GM20431 (cell line): ENCODE results near the gene BRAF.
"Not testable (repeated sequence)": the region's sequence is repeated elsewhere in the genome, so short reads cannot be mapped to it uniquely, and the experiment has no call there.

Experiments
- in situ Hi-C: fragments of 300-500 bp; cut with MseI, MboI; formaldehyde crosslinking; loops from one replicate; pipeline ENCODE4 v1.15.0; 2020; ENCODE audit warnings: low sequenced_read_pairs; ENCODE audit not compliant: unreplicated experiment

BRAF gene

GRCh38 chr7:140672382-140673062, 252.2 kb downstream of the BRAF start, which contains the start of gene ADCK2:
TSS of gene ADCK2 (plus strand) at chr7:140672945. CDS start at chr7:140673331, 386 bp downstream.
- in situ Hi-C loops: no loop called here

DNA sequence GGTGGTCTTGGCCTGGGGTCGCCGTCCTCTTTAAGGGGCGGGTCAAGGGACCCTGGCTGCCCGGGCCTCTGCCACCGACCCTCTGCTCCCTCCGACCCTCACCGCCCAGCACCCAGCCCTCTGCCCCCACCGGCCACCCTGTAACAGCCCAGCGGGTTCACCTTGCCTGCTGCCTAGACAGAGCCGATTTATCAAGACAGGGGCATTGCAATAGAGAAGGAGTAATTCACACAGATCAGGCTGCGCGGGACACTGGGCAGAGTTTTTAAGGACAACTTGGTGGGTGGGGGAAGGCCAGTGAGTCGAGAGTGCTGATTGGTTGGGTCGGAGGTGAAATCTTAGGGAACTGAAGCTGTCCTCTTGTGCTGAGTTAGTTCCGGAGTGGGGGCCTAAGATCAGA, 252.8 kb downstream of the BRAF start:
- in situ Hi-C loops: no loop called here

DNA sequence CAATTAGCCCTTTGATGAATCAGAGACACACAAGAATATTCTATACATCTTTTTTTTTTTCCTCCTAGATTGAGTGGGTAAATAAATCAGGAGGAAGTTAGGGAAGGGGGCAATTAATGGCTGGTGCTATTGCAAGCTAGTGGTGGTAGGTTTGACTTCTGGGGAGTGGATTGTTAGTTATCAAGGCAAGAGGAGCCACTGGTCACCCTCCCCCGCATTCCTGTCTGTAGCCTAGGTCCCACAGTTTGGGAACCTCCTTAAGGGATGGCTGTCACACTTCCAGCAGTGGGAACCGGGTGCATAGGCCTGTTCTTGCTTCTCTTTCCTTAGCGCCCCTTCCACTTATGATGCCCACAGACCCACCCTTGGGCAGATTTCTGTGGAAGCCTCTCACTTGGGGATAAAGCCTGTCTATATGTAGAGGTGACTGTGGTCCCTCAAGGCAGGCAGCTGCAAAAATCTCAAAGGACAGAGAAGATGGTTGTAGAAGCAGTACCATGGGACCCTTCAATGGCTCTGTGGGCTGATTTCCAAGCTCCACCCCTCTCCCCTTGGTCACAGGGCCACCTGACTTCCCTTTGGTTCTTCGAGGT, 254.3 kb downstream of the BRAF start:
- in situ Hi-C loops: no loop called here

DNA sequence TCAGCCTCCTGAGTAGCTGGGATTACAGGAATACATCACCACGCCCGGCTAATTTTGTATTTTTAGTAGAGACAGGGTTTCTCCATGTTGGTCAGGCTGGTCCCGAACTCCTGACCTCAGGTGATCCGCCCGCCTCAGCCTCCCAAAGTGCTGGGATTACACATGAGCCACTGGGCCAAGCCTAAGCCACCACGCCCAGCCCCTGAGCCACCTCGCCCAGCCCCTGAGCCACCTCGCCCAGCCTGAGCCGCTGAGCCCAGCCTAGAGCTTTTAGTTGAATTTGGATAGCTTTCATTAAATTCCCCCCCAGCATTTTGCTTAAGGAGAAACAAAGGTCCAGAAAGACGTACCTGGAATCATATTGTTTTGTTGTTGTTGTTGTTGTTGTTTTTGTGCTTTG, 254.9 kb downstream of the BRAF start:
- in situ Hi-C loops: not testable (repeated sequence)

DNA sequence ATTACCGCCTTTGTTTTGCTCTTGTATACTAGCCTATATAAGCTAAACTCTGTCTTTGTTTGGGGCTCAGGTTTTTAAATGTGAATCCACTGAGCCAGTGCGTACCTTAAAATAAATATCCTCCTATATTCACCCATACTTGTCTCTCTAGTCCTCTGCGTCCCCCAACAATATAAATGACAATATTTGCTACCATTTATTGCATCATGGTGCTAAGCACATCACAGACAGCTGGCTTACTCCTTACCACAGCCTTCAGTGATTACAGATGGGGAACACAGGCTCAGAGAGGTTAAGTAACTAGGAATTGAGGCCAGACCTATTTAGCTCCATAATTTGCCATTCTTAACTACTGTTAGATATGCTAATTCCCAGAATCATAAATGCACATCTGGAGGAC, 255.4 kb downstream of the BRAF start:
- in situ Hi-C loops: no loop called here
